Colonic mucosa (tissue), 4 donors: Measurements from ENCODE around the gene TMEM63B. TPM values are rescaled to one million over a fixed set of nuclear protein-coding genes. Genes with fewer than 3 reads are reported as not detected.
"Not testable (repeated sequence)": the region's sequence is repeated elsewhere in the genome, so short reads cannot be mapped to it uniquely, and the experiment has no call there.

Source experiments
- DNase-seq: peaks from one replicate; pipeline ENCODE4 v3.0.0-alpha.2; 2020
- H3K27ac ChIP-seq: fragments of 200-600 bp; one replicate; pipeline ENCODE4 v1.8.0; 2021
- H3K27me3 ChIP-seq: fragments of 200-600 bp; one replicate; pipeline ENCODE4 v1.8.0; 2021
- H3K36me3 ChIP-seq: fragments of 200-600 bp; one replicate; pipeline ENCODE4 v1.8.0; 2021
- H3K4me1 ChIP-seq: fragments of 200-600 bp; one replicate; pipeline ENCODE4 v1.8.0; 2021; ENCODE audit warnings: mild to moderate bottlenecking
- H3K4me3 ChIP-seq: fragments of 200-600 bp; one replicate; pipeline ENCODE4 v1.8.0; 2021
- H3K9ac ChIP-seq, 2 donors: one replicate each; pipeline ENCODE4 v1.7.0; 2013; ENCODE audit warnings: control low read depth in 2 of 2, low read depth in 2 of 2, low read length in 2 of 2
- H3K9me3 ChIP-seq: fragments of 200-600 bp; one replicate; pipeline ENCODE4 v1.8.0; 2021
- intact Hi-C: fragments of 100-400 bp; cut with DNase I; formaldehyde crosslinking; loops from one replicate; pipeline ENCODE4 v1.14.1; 2022
- total RNA-seq, 2 donors: library from RNA; stranded (reverse); fragmentation: NEBNext Ultra II Directional in 1 of 2; extraction: Animal tissue kit (Norgen Biotek cat#: 25700) in 1 of 2; gene quantifications; one replicate each; pipeline ENCODE4 v1.2.1, GENCODE V29; 2021
- TF ChIP-seq, protein P1 (sequence below): fragments of 200-600 bp; IDR thresholded peaks from one replicate; pipeline ENCODE4 v1.8.0; 2022; ENCODE audit warnings: antibody characterized with exemption, mild to moderate bottlenecking
- donor health status: healthy.
- donor health status: DM: no; HTN: no; CAD: no.
- donor health status: DM: no; HTN: no; CAD: no.

TMEM63B gene
- total RNA-seq, 2 donors from 2014 or later = 74.3 to 95.3 TPM

DNA sequence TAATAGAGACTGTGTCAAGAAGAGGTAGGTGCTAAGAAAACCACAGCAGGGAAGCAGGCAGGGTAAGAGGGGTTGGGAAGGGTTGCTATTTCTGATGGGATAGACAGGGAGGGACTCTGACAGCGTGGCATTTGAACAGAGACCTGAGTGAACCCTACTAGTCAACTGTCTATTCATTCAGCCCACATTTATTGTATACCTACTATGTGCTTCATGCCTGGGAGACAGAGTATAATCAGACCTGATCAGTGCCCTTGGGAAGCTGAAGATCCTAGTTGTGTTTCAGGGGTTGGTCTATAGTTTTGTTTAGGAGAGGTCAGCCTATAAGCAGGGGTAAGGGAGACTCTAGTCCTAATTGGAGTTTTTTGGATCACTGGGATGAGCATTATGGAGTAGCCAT, 16.4 kb downstream of the TMEM63B start:
- TF ChIP-seq, protein P1, sequence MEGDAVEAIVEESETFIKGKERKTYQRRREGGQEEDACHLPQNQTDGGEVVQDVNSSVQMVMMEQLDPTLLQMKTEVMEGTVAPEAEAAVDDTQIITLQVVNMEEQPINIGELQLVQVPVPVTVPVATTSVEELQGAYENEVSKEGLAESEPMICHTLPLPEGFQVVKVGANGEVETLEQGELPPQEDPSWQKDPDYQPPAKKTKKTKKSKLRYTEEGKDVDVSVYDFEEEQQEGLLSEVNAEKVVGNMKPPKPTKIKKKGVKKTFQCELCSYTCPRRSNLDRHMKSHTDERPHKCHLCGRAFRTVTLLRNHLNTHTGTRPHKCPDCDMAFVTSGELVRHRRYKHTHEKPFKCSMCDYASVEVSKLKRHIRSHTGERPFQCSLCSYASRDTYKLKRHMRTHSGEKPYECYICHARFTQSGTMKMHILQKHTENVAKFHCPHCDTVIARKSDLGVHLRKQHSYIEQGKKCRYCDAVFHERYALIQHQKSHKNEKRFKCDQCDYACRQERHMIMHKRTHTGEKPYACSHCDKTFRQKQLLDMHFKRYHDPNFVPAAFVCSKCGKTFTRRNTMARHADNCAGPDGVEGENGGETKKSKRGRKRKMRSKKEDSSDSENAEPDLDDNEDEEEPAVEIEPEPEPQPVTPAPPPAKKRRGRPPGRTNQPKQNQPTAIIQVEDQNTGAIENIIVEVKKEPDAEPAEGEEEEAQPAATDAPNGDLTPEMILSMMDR = no peak
- Histone ChIP-seq H3K27me3 (no peaks in the 10 kb centered on the region), H3K9me3 (no peaks in the 10 kb centered on the region), H3K4me1 (no peaks in the 10 kb centered on the region), H3K4me3 (no peak overlapping the region), H3K27ac (no peak overlapping the region), H3K36me3 (peaks cover 7% of the 10 kb centered on the region), H3K9ac (no peak overlapping the region)
- no peak for DNase-seq
- intact Hi-C loops = no loop called here

DNA sequence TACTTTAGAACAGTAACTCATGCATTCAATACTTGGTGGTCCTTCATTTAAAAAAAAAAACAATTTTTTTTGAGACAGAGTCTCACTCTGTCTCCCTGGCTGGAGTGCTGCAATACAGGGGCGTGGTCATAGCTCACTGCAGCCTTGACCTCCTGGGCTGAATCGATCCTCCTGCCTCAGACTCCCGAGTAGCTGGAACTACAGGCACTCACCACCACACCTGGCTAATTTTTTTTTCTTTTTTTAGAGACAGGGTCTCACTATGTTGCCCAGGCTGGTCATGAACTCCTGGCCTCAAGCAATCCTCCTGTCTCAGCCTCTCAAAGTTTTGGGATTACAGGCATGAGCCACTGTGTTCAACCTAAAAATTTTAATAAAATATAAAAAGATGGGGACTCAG, 17.2 kb downstream of the TMEM63B start:
- H3K27ac ChIP-seq, H3K36me3 ChIP-seq, H3K9me3 ChIP-seq, H3K4me3 ChIP-seq, H3K9ac ChIP-seq, H3K4me1 ChIP-seq, intact Hi-C loops, H3K27me3 ChIP-seq, DNase-seq: not testable (repeated sequence)

DNA sequence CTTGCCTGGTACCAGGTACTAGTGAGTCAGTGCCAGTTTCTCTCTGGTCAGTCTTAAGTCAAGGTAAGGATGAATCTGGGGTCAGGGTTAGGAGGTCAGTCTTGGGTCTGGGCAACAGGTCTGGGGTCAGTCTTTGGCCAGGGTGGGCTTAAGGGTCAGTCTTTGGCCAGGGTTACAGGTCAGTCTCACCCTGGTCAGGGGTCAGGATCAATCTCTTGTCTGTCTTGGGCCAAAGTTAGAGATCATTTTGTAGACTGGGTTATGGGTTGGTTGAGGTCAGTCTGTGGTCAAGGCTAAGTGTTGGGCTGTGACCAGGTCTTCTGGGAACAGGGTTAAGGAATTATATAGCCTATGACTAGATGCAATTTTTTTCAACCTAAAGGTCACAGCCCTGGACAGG, 18.5 kb downstream of the TMEM63B start:
- TF ChIP-seq, protein P1 = no peak
- Histone ChIP-seq H3K9ac (no peak overlapping the region), H3K4me1 (no peaks in the 10 kb centered on the region), H3K4me3 (no peak overlapping the region), H3K27ac (no peak overlapping the region), H3K9me3 (no peaks in the 10 kb centered on the region), H3K27me3 (no peaks in the 10 kb centered on the region), H3K36me3 (no peaks in the 10 kb centered on the region)
- intact Hi-C loops = no loop called here
- DNase-seq = no peak

DNA sequence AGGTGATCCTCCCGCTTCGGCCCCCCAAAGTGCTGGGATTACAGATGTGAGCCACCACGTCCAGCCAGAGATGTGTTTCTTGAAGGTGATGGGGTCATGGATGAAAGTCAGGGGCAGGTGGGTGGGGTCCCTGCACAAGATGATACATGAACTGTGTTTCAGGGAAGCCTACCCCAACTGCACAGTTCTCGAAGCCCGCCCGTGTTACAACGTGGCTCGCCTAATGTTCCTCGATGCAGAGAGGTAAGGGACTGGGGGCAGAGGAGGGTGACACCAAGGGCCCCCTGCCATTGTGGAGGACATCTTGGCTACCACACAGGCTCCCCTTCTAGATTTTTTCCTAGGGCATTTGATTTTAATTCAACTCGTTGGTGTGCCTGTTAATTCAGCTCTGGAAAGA, 19.3 kb downstream of the TMEM63B start:
- DNase-seq = no peak
- Histone ChIP-seq H3K4me3 (no peak overlapping the region), H3K27me3 (no peaks in the 10 kb centered on the region), H3K9me3 (no peaks in the 10 kb centered on the region), H3K4me1 (no peaks in the 10 kb centered on the region), H3K9ac (no peak overlapping the region), H3K36me3 (no peaks in the 10 kb centered on the region), H3K27ac (no peak overlapping the region)
- intact Hi-C loops = no loop called here
- TF ChIP-seq, protein P1 = no peak

- Histone ChIP-seq H3K4me1 (no peaks in the 10 kb centered on the region), H3K36me3 (no peaks in the 10 kb centered on the region), H3K27me3 (no peaks in the 10 kb centered on the region), H3K27ac (no peak overlapping the region), H3K4me3 (no peak overlapping the region), H3K9ac (no peak overlapping the region), H3K9me3 (no peaks in the 10 kb centered on the region)
- TF ChIP-seq, protein P1 = no peak
- no peak for DNase-seq
- intact Hi-C loops = no loop called here
Observed at GRCh38 chr6:44147256-44147655, 19.9 kb downstream of the TMEM63B start.

GRCh38 chr6:44148306-44148705, 21.0 kb downstream of the TMEM63B start:
- intact Hi-C loops = no loop called here
- Histone ChIP-seq H3K9me3 (no peaks in the 10 kb centered on the region), H3K4me1 (no peaks in the 10 kb centered on the region), H3K27ac (no peak overlapping the region), H3K9ac (no peak overlapping the region), H3K36me3 (no peaks in the 10 kb centered on the region), H3K4me3 (no peak overlapping the region), H3K27me3 (no peaks in the 10 kb centered on the region)
- DNase-seq = no peak
- TF ChIP-seq, protein P1 = no peak
